Type B pancreatic cell (in vitro differentiated cells): Measurements from ENCODE around the gene UBA52. TPM values are rescaled to one million over a fixed set of nuclear protein-coding genes. Genes with fewer than 3 reads are reported as not detected.

Experiments used
- DNase-seq: peaks from one replicate; pipeline ENCODE4 v3.0.0; 2021; ENCODE audit warnings: mixed read lengths; ENCODE audit not compliant: unreplicated experiment; ENCODE audit errors: extremely low spot score
- H3K27ac Mint-ChIP-seq: 2 replicates; pipeline ENCODE4 v1.8.0; 2021; ENCODE audit warnings: mild to moderate bottlenecking, mixed read lengths
- H3K27me3 Mint-ChIP-seq: 2 replicates; pipeline ENCODE4 v1.8.0; 2021; ENCODE audit warnings: mixed read lengths
- H3K36me3 Mint-ChIP-seq: 2 replicates; pipeline ENCODE4 v1.8.0; 2021; ENCODE audit warnings: mixed read lengths
- H3K4me1 Mint-ChIP-seq: one replicate; pipeline ENCODE4 v1.8.0; 2021; ENCODE audit warnings: mixed read lengths; ENCODE audit not compliant: unreplicated experiment
- H3K4me3 Mint-ChIP-seq: 2 replicates; pipeline ENCODE4 v1.8.0; 2021; ENCODE audit warnings: mild to moderate bottlenecking, mixed read lengths
- H3K9me3 Mint-ChIP-seq: 2 replicates; pipeline ENCODE4 v1.8.0; 2021; ENCODE audit warnings: mixed read lengths
- CTCF ChIP-seq: fragments of 200-600 bp; sonication (generic); conservative IDR thresholded peaks from 2 replicates; pipeline ENCODE4 v1.5.0; 2021; ENCODE audit warnings: antibody characterized with exemption, mild to moderate bottlenecking
- total RNA-seq: library from RNA; stranded (reverse); gene quantifications from 2 replicates; pipeline ENCODE4 v1.2.1, GENCODE V29; 2021; ENCODE audit warnings: low replicate concordance

UBA52 gene
- total RNA-seq, 1 donor from 2014 or later: 1,126 TPM

- DNase-seq: no peak
- no peak for TF ChIP-seq CTCF
- Mint-ChIP-seq H3K36me3 (peaks cover 6% of the 10 kb centered on the region), H3K4me1 (peaks cover 28% of the 10 kb centered on the region), H3K27me3 (peaks cover 78% of the 10 kb centered on the region), H3K27ac (peak within 1 kb of the TSS; percentile 75), H3K9me3 (no peaks in the 10 kb centered on the region), H3K4me3 (peak within 1 kb of the TSS; percentile 80)
These were observed 34.9 kb downstream of the UBA52 start, which contains the start of gene CRLF1 for GRCh38 chr19:18606281-18607225. Gene CRLF1, minus strand, starts transcription at chr19:18606799. Its CDS starts 143 bp downstream, at chr19:18606656.

GRCh38 chr19:18607226-18608101 is 35.8 kb downstream of the UBA52 start:
- Mint-ChIP-seq H3K36me3 (peaks cover 6% of the 10 kb centered on the region), H3K4me1 (peaks cover 28% of the 10 kb centered on the region), H3K9me3 (no peaks in the 10 kb centered on the region), H3K27me3 (peaks cover 78% of the 10 kb centered on the region), H3K27ac (no peak overlapping the region), H3K4me3 (peak overlapping the region; percentile 45)
- DNase-seq: no peak
- no peak for TF ChIP-seq CTCF

- no peak for DNase-seq
- Mint-ChIP-seq H3K9me3 (no peaks in the 10 kb centered on the region), H3K4me3 (peak overlapping the region; percentile 77), H3K27ac (no peak overlapping the region), H3K4me1 (peaks cover 23% of the 10 kb centered on the region), H3K36me3 (peaks cover 3% of the 10 kb centered on the region), H3K27me3 (peaks cover 74% of the 10 kb centered on the region)
- no peak for TF ChIP-seq CTCF
These were observed 36.6 kb downstream of the UBA52 start for GRCh38 chr19:18608102-18608804.

GRCh38 chr19:18608805-18609716 is 37.4 kb downstream of the UBA52 start:
- TF ChIP-seq CTCF: no peak
- DNase-seq: no peak
- peaks cover 80% of the 10 kb centered on the region for H3K27me3 Mint-ChIP-seq
- peak overlapping the region; percentile 77 for H3K4me3 Mint-ChIP-seq
- H3K9me3 Mint-ChIP-seq: no peaks in the 10 kb centered on the region
- peaks cover 3% of the 10 kb centered on the region for H3K36me3 Mint-ChIP-seq
- peaks cover 21% of the 10 kb centered on the region for H3K4me1 Mint-ChIP-seq
- H3K27ac Mint-ChIP-seq: peak overlapping the region; percentile 42
